Stimulated activated CD4-positive, alpha-beta T cell treated with anti-CD3 and anti-CD28 coated beads, Interleukin-4, amount 100 ng/mL, for 1 hour (primary cell): Measurements from ENCODE around the gene SLC12A3.
"Not testable (repeated sequence)": the region's sequence is repeated elsewhere in the genome, so short reads cannot be mapped to it uniquely, and the experiment has no call there.

Source experiments
- DNase-seq: peaks from one replicate; pipeline ENCODE4 v3.0.0-alpha.2; 2020

Gene SLC12A3

GRCh38 chr16:56848029-56848936 lies 16.7 kb upstream of the SLC12A3 start:
- DNase-seq: no peak

- DNase-seq: no peak
These were observed 15.9 kb upstream of the SLC12A3 start for GRCh38 chr16:56848955-56849689.

- no peak for DNase-seq
These were observed 15.0 kb upstream of the SLC12A3 start for GRCh38 chr16:56849690-56850680.

GRCh38 chr16:56851671-56852400 lies 13.2 kb upstream of the SLC12A3 start:
- DNase-seq: no peak

GRCh38 chr16:56852401-56852730 lies 12.6 kb upstream of the SLC12A3 start:
- DNase-seq: no peak

GRCh38 chr16:56852968-56853367 lies 12.0 kb upstream of the SLC12A3 start:
- DNase-seq: no peak

- DNase-seq: no peak
These were observed 9.8 kb upstream of the SLC12A3 start for GRCh38 chr16:56855201-56855600.

- DNase-seq: no peak
These were observed 9.1 kb upstream of the SLC12A3 start for GRCh38 chr16:56855946-56856345.

- DNase-seq: no peak
These were observed 8.0 kb upstream of the SLC12A3 start for GRCh38 chr16:56856876-56857447.

GRCh38 chr16:56858374-56858773 lies 6.6 kb upstream of the SLC12A3 start:
- no peak for DNase-seq

GRCh38 chr16:56859636-56860035 lies 5.4 kb upstream of the SLC12A3 start:
- DNase-seq: no peak

GRCh38 chr16:56860226-56861020 lies 4.6 kb upstream of the SLC12A3 start:
- DNase-seq: peak; percentile 15

- no peak for DNase-seq
These were observed 3.9 kb upstream of the SLC12A3 start for GRCh38 chr16:56861092-56861610.

- no peak for DNase-seq
These were observed 3.3 kb upstream of the SLC12A3 start for GRCh38 chr16:56861756-56862155.

- no peak for DNase-seq
These were observed 2.2 kb upstream of the SLC12A3 start for GRCh38 chr16:56862776-56863175.

- DNase-seq: no peak
These were observed 521 bp downstream of the SLC12A3 start for GRCh38 chr16:56865394-56866062.

GRCh38 chr16:56866955-56867830 lies 2.2 kb downstream of the SLC12A3 start:
- DNase-seq: peak; percentile 16

- DNase-seq: no peak
These were observed 3.2 kb downstream of the SLC12A3 start for GRCh38 chr16:56868175-56868574.

GRCh38 chr16:56868766-56869165 lies 3.8 kb downstream of the SLC12A3 start:
- DNase-seq: not testable (repeated sequence)
